Esophagus muscularis mucosa (tissue), 3 donors: ENCODE data around the gene SMIM14.
A peak's percentile ranks its signal among the peaks of the same experiment; 100 is the strongest.

ENCODE experiments used
- CTCF ChIP-seq, 3 experiments: fragments of 200-600 bp in 2 of 3; fragments of 450-650 bp in 1 of 3; sonication (generic) in 2 of 3; IDR thresholded peaks; one replicate each; pipeline ENCODE4 v1.5.1; 2017 to 2019; ENCODE audit warnings: antibody characterized with exemption in 3 of 3, mild to moderate bottlenecking in 2 of 3, moderate library complexity in 1 of 3
- POLR2A ChIP-seq: fragments of 450-650 bp; IDR thresholded peaks from one replicate; pipeline ENCODE4 v1.6.1; 2017; ENCODE audit warnings: antibody characterized with exemption, moderate library complexity, mild to moderate bottlenecking, low read depth

- peak; percentile 18 to 30 (median 27) for TF ChIP-seq CTCF (IDR thresholded peaks at IDR 0.05)
- peak; percentile 93 for TF ChIP-seq POLR2A
Observed at GRCh38 chr4:39638354-39639239, at the start of gene SMIM14.
